GM21447 (cell line): ENCODE results near the gene BTBD9.

Source experiments
- ATAC-seq: cut with Tn5 transposase; IDR thresholded peaks from one replicate; pipeline ENCODE4 v1.9.1; 2021; ENCODE audit not compliant: unreplicated experiment

BTBD9 gene

DNA sequence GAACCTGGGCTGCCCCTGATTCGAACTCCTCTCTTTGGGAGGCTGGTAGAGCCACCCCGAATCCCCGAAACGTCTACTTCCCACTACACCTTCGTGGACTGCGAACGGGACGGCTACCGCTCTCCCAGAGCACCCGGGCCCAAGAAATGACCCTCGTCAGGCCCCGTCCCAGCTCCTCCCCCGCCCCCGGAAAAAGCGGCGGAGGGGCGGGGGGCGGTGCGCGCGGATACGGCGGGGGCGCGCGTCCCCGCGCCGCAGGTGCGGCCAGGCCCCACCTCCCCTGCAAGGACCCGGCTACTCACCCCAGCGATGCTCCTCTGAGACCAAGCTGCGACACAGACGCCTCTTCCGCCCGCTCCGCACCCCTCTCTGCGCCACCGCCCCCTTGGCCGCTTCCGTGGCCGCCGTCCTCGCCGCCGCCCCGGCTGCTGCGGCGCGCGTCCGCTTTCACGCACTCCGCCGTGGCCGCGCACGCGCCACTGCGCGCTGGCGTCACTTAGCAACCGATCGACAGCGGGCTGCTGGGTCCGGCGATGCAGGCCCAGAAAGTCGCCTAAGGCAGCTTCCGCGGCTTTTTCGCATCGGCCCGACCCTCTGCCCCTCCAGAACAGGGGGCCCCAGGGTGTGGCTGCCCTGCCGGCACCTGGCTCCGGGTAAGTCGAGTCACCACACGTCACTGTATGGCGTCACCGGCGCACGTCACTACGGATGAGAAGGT lies at the start of gene BTBD9:
Gene BTBD9 (minus strand): TSS at position 432 of the 718 bp plus-strand sequence.
- peak; percentile 72 for ATAC-seq

DNA sequence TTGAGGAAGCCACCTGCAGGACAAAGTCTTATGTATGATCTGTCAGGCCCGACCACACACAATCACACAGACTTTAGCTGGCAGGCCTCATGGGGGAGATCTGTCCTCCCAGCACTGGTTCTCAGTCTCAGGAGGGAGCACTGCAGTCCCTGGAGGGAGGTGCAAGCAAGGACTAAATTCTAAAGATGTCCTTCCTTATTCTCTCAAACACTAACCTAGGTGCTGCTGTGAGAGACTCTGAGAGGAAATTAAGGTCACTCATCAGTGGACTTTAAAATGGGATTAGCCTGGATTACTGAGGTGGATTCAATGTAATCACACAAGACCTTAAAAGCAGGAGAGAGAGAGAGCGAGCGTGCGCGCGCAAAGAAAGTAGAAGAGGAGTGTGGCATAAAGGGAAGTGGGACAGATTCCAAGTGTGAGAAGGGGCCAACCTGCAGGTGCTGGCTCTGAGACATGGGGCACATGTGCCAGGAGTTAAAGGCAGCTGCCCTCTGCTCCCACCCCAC lies 48.9 kb upstream of the BTBD9 start:
- no peak for ATAC-seq

DNA sequence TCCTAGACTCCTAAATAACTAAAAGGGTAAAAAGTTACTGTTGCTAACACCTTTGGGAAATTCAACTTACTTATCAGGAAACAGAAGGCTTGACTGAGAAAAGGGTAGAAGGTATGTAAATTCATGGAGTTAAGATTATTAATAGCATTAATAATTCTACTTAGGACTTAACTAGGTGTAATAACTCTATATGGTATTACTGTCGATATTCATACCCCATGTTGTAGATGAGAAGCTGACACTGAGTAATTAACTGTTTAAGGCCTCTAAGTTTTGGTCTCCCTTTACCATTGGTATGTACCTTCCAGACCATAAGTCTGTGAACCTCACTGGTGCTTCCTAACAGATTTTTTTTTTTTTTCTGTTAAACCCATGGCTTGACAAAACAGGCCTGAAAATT lies 47.8 kb upstream of the BTBD9 start:
- no peak for ATAC-seq

DNA sequence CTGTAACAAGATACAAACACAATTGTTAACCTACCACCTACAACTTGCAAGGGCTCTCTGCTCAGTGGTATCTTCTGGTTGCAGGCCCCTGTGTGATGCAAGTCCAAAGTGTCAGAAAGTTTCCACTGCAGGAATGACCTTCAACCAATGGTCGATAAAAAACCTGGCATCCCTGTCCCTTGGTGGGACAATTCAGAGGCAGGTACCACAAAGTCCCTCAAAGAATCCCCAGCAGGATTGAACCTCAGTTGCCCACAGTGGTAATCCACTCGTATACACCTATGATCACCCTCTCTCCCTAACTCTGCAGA lies 47.3 kb upstream of the BTBD9 start:
- ATAC-seq: no peak

DNA sequence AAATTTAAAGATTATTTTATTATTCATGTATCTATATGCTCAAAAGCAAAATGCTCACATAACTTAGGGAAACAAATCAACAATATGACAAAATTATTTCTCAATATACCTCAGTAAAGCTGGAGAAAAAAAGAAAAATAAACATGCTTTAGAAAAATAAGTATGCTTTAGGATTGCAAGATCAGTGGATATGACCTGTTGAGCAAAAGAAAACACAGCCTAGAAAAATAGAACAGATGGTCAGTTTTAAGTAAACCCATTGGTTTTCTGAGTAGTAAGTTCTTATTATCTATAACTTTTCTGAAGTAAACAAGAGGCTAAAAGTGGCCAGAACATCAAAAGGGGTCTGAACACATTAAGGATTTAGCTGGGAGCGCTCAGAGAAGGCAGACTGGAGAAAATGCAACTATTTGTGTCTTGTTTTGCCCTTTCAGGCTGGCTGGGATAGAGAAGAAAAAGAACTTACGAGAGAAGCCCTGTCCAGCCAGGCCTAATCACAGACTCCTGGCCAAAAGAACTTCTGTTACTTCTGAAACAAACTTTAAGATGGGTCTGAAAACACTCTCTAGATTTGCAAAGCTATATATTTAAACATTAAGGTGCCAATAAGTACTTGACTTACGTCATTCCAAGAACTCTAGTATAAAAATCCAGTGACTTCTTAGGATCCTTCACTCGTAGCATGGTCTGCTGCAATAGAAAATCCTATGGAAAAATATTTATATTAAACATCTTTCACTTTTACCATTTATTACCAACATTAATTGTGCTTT lies 46.7 kb upstream of the BTBD9 start:
- ATAC-seq: no peak

DNA sequence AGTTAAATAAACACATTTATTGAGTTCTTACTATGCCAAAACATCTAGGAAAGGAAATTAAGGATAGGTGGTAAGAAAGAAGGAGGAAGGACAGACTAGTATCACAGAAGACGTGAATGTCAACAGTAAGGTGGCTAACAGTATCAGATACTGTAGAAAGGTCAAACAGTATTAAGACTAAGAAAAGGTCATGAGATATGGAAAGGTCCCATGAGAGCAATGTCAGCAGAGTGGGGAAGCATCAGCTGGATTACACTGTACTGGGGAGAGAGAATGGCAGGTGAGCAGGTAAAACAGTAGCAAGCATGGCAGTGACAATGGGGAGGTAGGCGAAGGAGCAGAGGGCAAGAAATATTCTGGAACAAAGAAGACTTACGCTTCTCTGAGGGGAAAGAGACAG lies 45.2 kb upstream of the BTBD9 start:
- no peak for ATAC-seq

DNA sequence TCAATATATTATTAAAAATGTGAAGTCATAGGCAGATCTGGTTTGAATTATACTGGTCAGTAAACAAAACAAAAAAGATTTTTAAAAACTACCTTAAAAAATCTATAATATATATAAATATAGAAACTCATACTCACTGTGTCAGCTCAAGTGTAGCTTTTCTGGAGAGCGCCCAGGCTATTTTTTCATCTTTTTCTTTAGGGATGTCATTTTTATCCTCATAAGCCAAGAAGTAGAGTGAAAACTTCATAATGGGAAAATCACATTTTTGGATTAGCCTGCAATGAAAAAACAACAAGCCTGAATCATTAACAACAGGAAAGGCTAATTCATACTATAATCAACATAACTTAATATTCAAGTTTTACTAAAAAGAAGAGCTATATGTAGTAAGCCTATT lies 44.5 kb upstream of the BTBD9 start:
- ATAC-seq: no peak

DNA sequence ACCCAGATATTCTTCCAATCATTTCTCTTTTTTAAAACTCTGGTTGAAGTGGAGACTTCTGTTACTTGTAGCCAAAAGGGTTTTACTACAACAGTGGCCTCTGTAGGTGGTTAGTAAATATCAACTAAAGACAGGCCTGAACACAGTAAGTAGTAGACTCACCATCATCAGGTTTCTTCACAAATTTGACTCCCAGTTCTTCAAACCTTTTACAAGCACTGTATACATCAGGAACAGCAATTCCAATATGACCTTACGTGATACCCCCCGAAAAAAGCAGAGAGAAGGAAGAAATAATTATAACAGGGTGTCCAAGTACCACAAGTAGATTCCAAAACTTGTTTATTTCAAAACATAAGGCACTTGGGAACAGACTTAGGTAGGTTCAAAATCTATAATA lies 42.1 kb upstream of the BTBD9 start:
- no peak for ATAC-seq

DNA sequence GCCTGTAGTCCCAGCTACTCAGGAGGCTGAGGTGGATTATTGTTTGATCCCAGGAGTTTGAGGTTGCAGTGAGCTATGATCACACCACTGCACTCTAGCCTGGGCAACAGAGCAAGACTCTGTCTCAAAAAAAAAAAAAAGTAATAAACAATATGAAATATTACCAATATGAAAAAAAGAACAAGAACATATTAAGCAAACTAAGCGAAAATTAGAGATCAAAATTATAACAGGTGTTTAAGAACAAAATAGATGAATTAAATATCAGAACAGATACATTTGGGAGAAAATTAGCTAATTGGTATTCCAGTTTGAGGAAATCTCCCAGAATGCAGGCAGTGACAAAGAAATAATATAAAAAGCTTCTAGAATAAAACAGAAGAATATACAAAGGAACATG lies 39.9 kb upstream of the BTBD9 start:
- no peak for ATAC-seq

DNA sequence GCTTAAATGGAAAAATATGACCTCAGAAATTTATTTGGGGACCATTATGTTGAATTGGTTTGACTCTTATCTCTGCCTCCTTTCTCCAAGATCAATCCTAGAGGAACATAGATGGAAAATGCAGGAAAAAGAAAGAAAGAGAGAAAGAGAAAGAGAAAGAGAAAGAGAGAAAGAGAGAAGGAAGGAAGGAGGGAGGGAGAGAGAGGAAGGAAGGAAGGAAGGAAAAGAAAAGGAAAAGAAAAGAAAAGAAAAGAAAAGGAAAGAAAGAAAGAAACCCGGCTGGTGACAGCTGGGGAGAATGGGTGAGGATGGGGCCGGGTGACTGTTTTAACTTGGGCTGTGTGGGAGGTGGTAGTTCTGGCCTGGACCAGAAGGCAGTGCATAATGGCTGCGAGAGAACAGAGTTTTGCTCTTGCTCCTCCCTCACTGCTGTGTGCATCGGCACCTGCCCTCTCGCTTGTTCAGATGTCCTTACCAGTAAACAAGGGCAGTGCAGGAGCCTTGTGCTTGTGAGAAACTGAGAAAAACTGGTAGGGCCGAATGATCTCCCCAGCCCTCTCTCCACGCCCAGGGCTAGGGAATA lies 38.5 kb upstream of the BTBD9 start:
- no peak for ATAC-seq

DNA sequence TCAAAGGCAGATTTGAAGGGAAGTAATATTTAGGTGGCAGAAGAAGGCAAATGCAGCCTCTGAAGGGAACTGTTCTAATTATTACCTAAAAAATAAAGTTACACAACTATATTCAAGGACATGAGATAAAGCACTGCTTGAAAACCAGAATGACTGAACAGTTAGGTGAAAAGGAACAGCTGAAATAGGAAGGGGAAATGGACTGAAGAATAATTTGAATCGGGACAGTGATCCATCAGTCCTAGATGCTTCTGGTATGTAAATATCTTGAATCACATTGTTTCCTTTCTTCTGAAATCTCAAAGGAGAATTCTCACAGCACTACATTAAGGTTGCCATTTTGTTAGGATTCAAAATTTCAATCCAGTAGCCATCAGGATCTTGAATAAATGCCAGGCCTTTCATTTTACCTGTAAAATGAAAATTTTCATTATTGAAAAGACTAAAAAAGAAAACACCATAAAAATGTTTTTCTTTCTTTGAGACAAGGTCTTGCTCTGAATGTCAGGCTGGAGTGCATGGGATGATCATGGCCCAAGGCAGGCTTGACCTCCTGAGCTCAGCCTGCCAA lies 37.3 kb upstream of the BTBD9 start:
- peak; percentile 37 for ATAC-seq

DNA sequence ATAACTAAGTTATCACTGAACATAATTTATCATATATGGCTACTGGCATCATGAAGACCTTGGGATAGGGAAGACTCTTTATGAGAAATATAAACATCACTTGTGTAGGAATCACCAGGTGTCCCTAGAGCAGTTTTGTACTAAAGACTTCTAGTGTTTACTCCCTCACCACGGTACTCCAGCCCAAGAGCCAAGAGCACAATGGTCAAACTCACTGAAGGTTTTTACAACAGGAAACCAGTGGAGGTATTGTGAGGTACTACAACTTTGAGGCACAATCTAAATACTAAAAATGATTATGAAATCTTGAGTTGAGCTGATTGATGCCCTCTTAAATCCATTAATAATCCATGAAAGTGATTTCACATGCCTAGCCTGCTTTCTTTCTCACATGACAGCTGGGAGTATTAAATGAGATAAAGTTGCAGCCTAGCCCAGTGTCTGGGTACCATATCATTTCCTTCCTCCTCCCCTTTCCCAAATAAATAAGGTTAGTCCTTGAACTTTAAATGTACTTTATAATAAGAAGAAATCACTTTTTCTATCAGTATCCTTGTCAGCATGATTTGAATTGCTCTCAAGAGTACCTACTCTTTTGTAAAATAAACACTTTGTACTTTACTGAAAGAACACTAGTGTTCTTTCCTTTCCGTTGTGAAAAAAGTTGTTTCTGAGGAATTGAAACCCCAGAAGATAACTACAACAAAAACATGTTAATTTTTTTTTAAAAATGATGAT lies 36.7 kb upstream of the BTBD9 start:
- peak; percentile 39 for ATAC-seq

DNA sequence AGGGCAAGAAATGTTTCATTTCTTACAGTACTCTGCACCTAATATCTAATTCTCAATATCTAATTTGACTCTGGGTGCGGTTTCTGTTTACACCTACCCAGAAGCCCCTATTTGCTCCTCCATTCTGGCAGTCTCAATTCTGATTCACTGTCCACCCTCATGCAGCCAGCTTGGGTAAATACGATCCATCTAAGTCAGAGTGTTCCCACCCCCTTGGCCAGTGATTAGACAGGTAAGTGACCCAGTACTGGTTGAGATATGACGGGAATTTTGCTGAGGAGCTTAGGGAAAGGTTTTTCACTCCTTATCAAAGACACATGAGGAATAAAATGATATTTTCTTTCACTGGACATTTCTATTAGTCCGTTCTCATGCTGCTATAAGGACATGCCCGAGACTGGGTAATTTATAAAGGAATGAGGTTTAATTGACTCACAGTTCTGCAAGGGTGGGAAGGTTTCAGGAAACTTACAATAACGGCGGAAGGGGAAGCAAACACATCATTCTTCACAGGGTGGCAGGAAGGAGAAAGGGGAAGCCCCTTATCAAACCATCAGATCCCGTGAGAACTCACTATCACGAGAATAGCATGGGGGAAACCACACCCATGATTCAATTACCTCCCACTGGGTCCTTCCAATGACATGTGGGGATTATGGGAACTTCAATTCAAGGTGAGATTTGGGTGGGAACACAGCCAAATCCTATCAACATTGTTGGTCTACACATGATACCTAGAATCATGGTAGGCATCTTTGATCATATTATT lies 33.9 kb upstream of the BTBD9 start:
- no peak for ATAC-seq

DNA sequence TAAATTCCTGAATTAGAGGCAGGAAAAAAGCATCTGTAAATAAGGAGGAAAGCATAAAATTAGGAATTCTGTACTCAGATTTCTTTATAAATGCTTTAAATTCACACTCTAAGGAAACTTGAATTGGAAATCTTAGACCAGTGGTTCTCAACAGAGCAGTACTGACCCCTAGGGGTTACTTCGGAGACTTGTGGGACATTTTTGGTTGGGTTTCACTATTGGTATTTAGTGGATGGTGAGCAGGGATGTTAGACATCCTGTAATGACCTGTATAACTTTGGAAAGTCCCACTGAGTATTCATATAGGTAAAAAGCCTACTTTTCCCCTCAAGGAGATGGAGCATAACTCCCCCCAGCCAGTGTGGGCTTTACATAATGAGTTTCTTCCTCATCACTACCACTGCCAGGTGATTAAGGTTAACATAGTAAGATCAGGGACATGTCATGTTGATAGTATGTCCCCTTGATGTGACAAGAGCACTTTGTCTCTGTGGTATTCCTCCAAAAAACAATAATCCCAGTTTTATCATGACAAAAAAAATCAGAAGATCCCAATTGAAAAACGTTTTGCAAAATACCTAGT lies 32.2 kb upstream of the BTBD9 start:
- ATAC-seq: peak; percentile 74

DNA sequence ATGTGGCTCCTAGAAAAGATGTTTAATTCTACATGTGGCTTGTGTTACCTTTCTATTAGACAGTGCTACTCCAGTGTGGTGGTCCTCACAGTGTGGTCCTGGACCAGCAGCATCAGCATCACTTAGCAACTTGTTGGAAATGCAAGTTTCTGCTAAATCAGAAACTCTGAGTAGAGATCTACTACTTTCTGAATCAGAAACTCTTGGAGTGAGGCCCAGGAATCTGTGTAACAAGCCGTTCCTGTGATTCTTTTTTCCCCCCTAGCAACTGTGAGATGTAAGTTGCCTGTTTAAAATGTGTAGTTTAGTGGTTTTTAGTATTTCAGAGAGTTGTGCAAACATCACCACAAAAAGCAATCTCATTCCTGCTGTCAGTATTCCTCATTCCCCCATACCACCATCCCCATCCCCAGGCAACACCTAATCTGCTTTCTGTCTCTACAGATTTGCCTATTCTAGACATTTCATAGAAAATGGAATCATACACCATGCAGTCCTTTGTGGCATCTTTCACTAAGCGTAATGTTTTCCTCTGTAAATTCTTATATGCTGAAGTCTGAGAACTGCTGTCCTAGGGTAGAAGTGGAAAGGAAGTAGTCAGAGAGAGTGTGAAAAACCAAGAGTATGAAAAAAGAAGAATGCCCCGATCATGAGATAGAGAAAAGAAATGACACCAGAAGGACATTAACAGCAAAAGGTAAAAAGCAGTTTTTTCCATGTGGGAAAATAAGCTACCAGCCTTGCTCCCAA lies 18.9 kb upstream of the BTBD9 start:
- ATAC-seq: no peak

DNA sequence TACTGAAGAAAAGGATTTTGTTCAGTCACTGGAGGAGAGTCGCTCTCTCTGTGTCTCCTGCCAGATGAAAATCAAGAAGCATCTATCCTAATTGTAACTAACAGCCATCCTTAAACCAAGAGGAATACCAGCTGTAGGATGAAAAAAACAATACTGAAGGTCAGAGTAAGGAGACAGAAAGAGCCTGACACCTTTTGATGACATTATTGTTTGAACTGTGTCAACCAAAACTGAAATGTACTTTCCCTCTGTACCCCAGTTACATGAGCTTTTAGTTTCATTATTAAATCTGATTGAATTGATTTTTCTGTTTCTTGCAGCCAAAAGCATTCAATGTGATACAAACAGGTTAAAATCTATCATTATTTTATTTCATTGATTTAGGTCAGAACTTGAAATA lies 17.2 kb upstream of the BTBD9 start:
- ATAC-seq: no peak

DNA sequence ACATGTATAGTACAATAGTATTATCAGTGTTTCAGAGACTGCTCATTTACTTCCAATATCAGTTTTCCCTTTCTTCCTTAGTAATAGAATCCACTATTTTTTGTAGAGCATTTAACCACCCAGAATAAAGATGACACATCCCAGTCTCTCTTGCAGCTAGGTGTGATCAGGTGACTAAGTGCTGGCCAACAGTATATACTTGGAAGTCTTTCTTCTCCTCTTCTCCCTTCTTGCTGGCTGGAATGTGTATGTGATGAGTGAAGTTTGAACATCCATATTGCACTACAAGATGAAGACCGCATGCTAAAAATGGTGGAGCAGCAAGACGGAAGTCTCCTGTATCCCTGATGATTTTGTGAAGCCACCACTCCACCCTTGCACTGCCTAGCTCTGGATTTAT lies 14.5 kb upstream of the BTBD9 start:
- no peak for ATAC-seq

DNA sequence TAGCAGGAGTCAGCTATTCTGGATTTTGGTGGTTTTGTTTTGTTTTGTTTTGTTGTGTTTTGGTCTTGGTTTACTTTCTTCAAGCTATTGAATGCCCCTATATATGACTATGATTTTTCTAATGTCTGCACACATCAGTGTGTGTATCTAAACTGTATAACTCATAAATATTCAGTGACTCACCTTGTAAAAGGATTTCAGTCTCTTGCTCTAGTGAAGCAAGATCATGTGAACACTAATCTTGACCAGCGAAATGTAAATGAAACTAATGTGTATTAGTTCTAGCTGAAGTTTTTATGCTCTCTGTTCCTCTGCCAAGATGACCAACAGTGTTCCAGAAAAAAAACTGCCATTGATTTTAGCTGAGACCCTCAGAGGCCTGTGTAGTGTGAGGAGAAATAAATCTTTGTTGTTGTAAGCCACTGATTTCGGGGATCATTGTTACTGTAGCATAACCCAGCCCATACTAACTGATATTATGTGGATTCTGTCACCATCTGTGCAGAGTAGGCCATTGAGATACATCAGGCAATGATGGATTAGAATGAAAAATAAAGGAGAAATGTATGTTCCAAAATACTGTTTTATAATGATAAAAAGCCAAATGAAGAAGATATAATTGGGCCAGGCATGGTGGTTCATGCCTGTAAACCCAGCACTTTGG lies 11.5 kb upstream of the BTBD9 start:
- no peak for ATAC-seq

DNA sequence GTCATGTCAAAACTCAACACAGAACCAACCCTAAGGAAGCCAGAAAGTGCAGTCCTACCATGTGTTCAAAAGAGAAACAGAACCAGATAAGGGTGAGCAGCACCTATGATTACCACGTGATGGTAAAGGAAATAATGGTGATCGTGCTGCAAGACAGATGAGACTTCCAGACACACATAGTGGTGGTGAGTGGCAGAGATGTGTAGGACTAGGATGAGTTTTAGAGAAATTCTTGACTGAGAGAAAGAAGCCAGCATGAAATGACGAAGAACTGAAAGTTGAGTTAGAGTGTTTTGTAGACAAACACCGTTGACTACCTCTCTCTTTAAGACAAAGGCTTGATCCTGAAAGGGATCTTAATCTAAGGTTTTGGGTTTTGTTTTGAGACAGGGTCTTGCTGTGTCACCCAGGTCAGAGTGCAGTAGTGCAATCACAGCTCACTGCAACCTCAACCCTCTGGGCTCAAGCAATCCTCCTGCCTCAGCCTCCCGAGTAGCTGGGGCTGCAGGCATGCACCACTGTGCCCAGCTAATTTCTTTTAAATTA lies 10.6 kb upstream of the BTBD9 start:
- no peak for ATAC-seq
